Esophagus muscularis mucosa (tissue), 3 donors: ENCODE measurements around the gene CKS1B.

Source experiments
- EP300 ChIP-seq: sonication (generic); formaldehyde crosslinking; IDR thresholded peaks from one replicate; pipeline ENCODE4 v1.6.1; 2017; ENCODE audit warnings: antibody characterized with exemption
- TF ChIP-seq, protein P1 (sequence below), 3 experiments: fragments of 200-600 bp in 2 of 3; fragments of 450-650 bp in 1 of 3; sonication (generic) in 2 of 3; IDR thresholded peaks; one replicate each; pipeline ENCODE4 v1.5.1; 2017 to 2019; ENCODE audit warnings: antibody characterized with exemption in 3 of 3, mild to moderate bottlenecking in 2 of 3, moderate library complexity in 1 of 3

DNA sequence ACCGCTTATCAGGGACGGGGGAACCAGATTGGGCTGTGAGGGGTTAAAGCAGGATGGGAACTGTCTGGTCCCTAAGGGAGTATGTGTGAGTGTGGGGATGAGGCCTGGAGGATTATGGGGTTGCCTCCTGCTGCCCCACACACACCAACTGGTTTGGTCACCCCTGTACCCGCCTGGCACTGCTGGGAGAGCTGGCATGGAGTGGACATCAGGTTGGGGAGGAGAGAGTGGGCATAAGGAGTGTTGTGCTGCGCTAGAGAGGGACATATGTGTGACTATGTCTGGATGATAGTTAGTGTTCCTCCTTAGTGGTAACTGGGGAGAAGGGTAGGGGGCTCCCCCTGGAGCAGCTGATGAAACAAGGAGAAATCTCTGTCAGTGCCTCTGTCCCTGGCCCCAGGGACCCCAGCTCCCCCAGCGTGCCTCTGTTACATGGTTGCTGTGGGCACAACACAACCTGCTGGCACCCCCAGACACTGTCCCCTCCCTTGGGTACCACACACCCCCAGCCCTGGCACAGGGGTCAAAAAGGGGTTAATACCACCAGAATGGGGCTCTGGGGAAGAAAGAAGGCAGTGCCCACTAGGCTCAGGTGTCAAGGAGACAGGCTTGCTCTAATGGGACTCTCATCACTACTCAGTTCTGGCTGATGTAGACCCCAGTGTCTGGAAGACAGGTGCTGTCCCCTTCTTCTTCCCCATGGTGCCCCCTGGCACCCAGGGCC, 30.0 kb downstream of the CKS1B start:
- TF ChIP-seq, protein P1, sequence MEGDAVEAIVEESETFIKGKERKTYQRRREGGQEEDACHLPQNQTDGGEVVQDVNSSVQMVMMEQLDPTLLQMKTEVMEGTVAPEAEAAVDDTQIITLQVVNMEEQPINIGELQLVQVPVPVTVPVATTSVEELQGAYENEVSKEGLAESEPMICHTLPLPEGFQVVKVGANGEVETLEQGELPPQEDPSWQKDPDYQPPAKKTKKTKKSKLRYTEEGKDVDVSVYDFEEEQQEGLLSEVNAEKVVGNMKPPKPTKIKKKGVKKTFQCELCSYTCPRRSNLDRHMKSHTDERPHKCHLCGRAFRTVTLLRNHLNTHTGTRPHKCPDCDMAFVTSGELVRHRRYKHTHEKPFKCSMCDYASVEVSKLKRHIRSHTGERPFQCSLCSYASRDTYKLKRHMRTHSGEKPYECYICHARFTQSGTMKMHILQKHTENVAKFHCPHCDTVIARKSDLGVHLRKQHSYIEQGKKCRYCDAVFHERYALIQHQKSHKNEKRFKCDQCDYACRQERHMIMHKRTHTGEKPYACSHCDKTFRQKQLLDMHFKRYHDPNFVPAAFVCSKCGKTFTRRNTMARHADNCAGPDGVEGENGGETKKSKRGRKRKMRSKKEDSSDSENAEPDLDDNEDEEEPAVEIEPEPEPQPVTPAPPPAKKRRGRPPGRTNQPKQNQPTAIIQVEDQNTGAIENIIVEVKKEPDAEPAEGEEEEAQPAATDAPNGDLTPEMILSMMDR (IDR thresholded peaks at IDR 0.05) = no peak
- no peak for TF ChIP-seq EP300
